ENCODE data around the gene CRIP1.

CRIP1 gene

GRCh38 chr14:105502446-105503295 is 16.0 kb downstream of the CRIP1 start:
- DNase-seq (ENCODE audit: insufficient read length, low spot score) = no peak
- FAIRE-seq = no peak

- no peak for DNase-seq (ENCODE audit: insufficient read length, low spot score)
- no peak for FAIRE-seq
These were observed 16.6 kb downstream of the CRIP1 start for GRCh38 chr14:105503296-105503640.

GRCh38 chr14:105503935-105504692 is 17.4 kb downstream of the CRIP1 start:
- DNase-seq (ENCODE audit: insufficient read length, low spot score) (no peak), FAIRE-seq (no peak)

GRCh38 chr14:105505101-105505500 is 18.4 kb downstream of the CRIP1 start:
- FAIRE-seq (no peak), DNase-seq (ENCODE audit: insufficient read length, low spot score) (no peak)

GRCh38 chr14:105507247-105507646 is 20.6 kb downstream of the CRIP1 start:
- FAIRE-seq = no peak
- DNase-seq (ENCODE audit: insufficient read length, low spot score) = no peak

GRCh38 chr14:105508069-105508468 is 21.4 kb downstream of the CRIP1 start:
- no peak for FAIRE-seq
- DNase-seq (ENCODE audit: insufficient read length, low spot score) = no peak

- FAIRE-seq = no peak
- DNase-seq (ENCODE audit: insufficient read length, low spot score) = no peak
These were observed 21.9 kb downstream of the CRIP1 start for GRCh38 chr14:105508601-105509000.

GRCh38 chr14:105517096-105517495 is 30.4 kb downstream of the CRIP1 start:
- no peak for FAIRE-seq
- no peak for DNase-seq (ENCODE audit: insufficient read length, low spot score)

- no peak for DNase-seq (ENCODE audit: insufficient read length, low spot score)
- FAIRE-seq = no peak
These were observed 33.4 kb downstream of the CRIP1 start for GRCh38 chr14:105519946-105520698.

- DNase-seq (ENCODE audit: insufficient read length, low spot score) (no peak), FAIRE-seq (no peak)
These were observed 38.6 kb downstream of the CRIP1 start for GRCh38 chr14:105525326-105525725.

- no peak for FAIRE-seq
- DNase-seq (ENCODE audit: insufficient read length, low spot score) = no peak
These were observed 39.4 kb downstream of the CRIP1 start, which contains the start of gene TMEM121 for GRCh38 chr14:105525861-105526775. Gene TMEM121, plus strand, starts transcription at chr14:105526583. Its CDS starts 2,252 bp downstream, at chr14:105528835.

- no peak for DNase-seq (ENCODE audit: insufficient read length, low spot score)
- FAIRE-seq = no peak
These were observed 40.2 kb downstream of the CRIP1 start for GRCh38 chr14:105526776-105527380.

- DNase-seq (ENCODE audit: insufficient read length, low spot score) = no peak
- no peak for FAIRE-seq
These were observed 40.7 kb downstream of the CRIP1 start for GRCh38 chr14:105527381-105527825.

GRCh38 chr14:105527826-105528585 is 41.3 kb downstream of the CRIP1 start:
- DNase-seq (ENCODE audit: insufficient read length, low spot score) = peak; percentile 84
- FAIRE-seq = peak; percentile 83

- peak; percentile 49 for FAIRE-seq
- DNase-seq (ENCODE audit: insufficient read length, low spot score) = no peak
These were observed 42.1 kb downstream of the CRIP1 start for GRCh38 chr14:105528586-105529318.

GRCh38 chr14:105529319-105529568 is 42.6 kb downstream of the CRIP1 start:
- no peak for FAIRE-seq

GRCh38 chr14:105529569-105530284 is 43.0 kb downstream of the CRIP1 start:
- DNase-seq (ENCODE audit: insufficient read length, low spot score) (no peak), FAIRE-seq (no peak)

More at GRCh38 chr14:105529319-105529568, 42.6 kb downstream of the CRIP1 start:
- no peak for DNase-seq (ENCODE audit: insufficient read length, low spot score)

Measured in HTR-8/SVneo (cell line).